T-helper 22 cell (primary cell): ENCODE data around the gene TRERF1.
"Not testable (repeated sequence)": the region's sequence is repeated elsewhere in the genome, so short reads cannot be mapped to it uniquely, and the experiment has no call there.

Experiments
- DNase-seq: peaks from one replicate; pipeline ENCODE4 v3.0.0-alpha.2; 2020; ENCODE audit warnings: low read depth

TRERF1 gene

DNA sequence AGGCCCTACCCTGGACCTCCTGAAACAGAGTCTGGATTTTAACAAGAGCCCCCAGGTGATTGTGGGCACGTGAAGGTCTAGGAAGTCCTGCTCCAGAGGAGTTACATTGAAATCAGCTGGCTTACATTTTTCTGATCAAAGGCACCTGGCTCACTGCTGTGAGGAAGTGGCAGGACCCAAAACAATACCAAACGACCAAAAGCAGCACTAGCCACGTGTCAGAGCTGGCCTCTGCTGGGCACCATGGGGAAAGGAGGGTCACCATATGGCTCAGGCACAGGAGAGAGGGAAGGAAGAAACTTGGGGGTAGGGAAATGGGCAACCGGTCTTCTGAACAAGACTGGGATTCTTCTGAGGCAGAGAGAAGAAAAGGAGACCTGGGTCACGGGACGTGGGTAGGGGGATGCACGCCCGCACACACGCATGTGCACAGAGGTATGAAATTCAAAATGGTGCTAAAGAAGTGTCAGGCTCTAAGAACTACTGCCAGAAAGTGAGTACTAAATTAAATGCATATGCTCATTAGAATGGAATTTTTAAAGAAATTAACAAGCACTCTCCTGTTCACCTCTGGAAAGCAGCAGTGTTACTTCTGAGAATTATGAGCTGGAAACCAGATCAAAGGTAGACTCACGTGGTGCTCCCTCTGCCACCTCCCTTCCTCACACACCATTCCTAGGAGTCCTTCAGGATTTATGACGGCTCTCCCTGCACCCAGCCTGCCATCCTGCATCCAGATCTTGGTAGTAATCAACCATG, 113.6 kb downstream of the TRERF1 start:
- DNase-seq = no peak

DNA sequence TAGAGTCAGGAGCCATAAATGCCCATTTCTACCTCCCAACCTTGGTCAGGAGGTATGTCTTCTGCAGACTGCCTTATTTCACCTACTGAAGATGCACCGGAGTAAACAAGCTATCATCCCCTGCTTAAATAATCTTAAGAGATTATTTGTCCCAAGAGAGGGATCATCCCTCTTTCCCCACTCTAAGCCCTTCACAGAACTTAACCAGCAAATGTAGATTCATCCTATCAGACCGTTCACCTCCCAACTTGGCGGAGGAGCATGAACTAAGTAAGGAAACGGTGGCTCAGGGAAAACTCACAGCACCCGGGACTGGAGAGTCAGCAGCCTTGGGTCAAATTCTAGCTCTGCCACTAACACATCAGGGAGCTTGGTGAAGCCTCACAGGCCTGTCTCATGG, 115.3 kb downstream of the TRERF1 start:
- no peak for DNase-seq

DNA sequence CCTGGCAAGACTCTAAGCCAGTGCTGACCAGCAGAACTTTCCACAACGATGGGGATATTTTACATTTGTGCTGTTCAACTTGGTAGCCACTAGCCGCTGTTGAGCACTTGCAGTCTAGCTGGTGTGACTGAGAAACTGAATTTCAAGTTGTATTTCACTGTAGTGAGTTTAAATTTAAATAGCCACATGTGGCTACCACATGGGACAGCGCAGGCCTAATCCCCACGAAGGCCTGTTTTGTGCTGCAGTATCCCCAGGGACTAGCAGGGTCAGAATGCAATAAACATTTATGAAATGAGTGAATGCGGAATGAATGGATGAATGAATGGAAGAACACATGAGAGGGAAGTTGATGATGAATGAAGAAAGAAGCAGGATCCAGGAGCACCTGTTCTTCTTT, 115.8 kb downstream of the TRERF1 start:
- no peak for DNase-seq

DNA sequence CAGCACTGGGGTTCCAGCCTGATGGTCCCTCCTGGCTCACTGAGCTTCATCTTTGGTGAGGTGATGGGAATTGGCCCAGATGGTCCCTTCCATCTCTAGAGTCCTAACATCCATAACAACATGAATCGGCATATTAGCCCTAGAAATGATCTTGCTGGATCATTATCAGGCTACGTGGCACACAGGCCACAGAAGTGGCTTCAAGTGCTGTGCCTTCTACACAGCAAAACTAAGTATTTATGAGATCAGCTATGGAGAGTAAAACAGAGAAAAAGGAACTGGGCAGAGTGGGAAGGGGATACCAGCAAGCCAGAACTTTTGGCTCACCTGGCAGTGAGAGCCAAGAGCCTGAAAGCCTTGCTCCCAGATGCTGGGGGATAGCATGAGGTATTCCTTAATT, 116.9 kb downstream of the TRERF1 start:
- DNase-seq = no peak

DNA sequence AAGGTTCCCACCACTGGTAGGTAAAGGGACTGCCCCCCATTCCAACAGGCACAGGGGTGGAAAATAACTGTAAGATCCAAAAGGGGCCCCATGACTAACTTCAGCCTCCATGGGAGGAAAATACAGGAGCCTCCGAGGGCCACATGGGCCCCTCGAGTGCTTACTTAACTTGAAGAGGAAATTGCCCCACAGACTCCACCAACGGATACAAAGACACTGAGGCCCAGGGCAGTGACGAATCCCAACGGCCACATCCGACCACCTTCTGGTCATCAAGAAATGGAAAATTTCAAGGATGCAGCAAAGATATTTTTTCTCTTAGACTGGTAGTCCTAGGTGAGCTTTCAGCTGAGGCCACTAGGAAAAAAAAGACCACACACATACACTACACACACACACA, 118.1 kb downstream of the TRERF1 start:
- no peak for DNase-seq

DNA sequence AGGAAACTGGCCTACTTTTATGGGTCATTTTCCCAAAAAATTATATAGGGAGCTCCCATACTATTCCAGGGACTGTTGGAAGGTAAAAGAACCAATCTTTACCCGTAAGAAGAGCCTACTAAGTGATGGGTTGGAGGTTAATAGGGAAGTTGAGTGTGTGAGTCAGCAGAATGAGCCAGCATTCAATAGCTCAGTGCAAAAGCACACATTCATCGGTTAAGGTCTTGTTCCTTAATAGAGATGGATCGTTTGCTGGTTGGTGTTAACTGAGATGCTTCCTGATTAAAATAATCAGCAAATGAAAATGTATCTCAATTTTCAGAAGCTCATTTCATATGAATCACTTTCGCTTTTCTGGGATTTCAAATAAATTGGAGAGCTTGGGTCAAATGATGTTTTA, 118.8 kb downstream of the TRERF1 start:
- DNase-seq = no peak

DNA sequence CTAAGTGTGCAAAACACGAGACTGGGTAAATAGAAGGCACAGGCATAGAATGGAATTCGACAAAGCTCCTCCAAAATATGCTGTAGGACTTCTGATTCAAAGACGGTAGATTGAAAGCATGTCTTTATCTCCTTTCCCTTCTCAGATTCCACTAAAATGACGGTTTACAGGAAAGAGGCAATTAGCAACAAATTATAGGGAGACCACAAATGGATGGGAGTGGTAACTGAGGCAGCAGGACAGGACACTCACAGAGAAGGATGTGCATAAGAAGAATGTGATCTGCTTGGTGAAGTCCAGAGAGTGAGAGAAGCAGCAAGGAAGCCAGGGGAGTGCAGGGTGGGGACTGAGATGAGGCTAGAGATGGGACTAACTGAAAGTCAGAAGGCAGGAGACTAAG, 120.7 kb downstream of the TRERF1 start:
- no peak for DNase-seq

DNA sequence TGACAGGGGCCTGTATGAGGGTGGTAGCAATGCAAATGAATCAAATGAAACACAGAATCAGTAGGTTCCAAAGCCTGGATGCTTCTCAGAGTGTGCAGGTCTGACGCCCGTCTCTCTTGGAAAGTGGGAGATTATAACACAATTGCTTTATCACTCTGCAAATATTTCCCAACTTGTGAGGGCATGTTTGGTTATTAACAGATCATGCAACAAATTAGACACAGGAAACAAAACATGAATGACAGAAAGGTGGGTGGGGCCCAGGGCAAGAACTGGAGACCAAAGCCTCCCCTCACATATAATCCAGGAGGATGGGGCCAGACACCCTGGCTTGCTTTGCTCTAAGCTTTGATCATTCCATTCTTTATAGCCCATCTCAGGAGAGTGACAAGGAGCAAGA, 125.5 kb downstream of the TRERF1 start:
- no peak for DNase-seq

DNA sequence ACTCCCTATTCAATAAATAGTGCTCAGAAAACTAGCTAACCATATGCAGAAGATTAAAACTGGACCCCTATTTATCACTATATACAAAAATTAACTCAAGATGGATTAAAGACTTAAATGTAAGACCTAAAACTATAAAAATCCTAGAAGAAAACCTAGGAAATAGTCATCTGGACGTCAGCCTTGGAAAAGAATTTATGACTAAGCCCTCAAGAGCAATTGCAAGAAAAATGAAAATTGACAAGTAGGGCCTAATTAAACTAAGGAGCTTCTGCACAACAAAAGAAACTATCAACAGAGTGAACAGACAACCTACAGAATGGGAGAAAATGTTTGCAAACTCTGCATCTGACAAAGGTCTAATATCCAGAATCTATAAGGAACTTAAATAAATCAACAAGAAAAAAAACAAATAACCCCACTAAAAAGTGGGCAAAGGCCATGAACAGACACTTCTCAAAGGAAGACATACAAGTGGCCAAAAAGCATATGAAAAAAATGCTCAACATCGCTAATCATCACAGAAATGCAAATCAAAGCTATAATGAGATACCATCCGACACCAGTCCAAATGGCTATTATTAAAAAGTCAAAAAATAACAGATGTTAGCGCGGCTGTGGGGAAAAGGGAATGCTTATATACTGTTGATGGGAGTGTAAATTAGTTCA, 126.9 kb downstream of the TRERF1 start:
- not testable (repeated sequence) for DNase-seq

DNA sequence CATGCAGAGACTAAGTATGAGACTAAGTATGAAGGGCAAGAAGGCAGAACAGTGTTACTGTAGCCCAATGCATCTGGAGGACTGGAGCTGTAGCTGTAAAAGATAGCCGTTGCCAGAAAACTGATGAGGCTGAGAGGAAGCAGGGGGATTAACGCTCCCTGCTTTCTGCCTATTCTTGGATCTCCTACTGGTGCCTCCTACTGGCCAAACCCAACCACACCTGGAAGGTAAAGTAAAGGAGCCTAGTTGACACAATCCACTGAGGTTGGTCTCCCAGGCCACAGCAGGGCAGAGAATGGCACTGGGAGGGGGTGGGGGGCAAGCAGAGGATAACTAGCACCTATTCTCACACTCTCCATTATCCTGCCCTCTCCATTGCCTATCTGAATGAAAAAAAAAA, 129.1 kb downstream of the TRERF1 start:
- DNase-seq = no peak

DNA sequence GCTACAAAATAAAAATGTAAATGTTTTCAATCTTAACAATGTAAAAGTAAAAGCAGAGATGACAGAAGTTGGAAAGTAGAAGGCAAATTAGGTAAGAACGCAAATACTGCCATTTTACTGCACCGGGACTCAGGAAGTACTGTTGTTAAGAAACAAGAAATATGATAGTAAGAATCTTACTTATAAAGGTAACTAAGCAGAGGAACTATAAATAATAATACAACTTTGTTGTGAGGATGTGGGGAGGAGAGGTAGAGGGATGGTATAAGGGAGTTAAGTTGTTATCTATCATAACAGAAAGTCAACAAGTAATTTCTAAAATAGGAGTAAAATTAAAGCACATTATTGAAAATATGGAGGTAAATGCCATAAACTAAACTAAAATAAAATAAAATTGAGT, 129.8 kb downstream of the TRERF1 start:
- DNase-seq = no peak

DNA sequence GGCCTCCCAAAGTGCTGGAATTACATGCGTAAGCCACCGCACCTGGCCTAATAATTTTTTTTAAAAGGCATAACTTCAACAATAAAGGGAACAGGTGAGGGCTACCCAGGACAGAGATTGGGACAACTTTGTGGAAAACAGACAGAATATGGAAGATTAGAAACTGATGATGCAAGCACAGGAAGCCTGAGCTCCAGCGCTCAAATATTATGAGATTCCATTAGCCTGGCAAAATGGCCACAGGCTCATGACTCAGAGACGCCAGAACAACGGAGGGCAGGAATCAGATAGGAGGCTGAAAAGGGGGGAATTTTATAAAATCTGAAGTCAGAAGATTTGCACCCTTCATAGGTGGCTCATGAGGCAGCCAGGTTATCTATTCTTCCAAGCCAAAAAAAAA, 131.0 kb downstream of the TRERF1 start:
- no peak for DNase-seq

DNA sequence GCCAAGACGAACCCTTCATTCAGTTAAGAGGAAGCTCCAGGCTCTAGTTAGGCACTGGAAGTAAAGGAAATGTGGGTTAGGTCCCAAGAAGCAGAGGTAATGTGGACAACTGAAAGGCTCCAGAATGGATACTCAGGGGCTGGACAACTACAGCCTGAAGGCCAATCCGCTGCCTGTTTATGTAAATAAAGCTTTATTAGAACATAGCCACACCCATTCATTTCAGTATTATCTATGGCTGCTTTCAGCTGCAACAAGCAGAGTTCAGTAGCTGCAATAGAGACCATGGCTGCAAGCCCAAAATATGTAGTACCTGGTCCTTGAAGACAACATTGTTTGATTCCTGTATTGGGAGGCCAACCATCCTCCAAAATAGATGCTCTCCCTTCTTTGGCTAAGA, 133.2 kb downstream of the TRERF1 start:
- DNase-seq = no peak

DNA sequence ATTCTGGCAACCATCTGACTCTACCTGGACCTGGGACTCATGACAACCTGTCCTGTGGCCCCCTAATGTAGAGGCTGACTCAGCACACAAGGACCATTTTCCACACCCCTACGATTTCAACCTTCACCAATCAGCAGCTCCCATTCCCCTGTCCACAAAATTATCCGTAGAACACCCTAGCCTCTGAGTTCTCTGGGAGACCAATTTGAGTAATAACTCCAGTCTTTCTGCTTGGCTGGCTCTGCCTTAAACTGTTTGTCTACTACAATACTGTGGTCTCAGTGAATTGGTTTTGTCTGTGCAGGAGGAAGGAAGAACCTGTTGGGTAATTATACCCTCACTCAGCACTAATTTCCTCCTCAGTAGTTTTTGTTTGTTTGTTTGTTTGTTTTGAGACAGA, 134.7 kb downstream of the TRERF1 start:
- DNase-seq = no peak

DNA sequence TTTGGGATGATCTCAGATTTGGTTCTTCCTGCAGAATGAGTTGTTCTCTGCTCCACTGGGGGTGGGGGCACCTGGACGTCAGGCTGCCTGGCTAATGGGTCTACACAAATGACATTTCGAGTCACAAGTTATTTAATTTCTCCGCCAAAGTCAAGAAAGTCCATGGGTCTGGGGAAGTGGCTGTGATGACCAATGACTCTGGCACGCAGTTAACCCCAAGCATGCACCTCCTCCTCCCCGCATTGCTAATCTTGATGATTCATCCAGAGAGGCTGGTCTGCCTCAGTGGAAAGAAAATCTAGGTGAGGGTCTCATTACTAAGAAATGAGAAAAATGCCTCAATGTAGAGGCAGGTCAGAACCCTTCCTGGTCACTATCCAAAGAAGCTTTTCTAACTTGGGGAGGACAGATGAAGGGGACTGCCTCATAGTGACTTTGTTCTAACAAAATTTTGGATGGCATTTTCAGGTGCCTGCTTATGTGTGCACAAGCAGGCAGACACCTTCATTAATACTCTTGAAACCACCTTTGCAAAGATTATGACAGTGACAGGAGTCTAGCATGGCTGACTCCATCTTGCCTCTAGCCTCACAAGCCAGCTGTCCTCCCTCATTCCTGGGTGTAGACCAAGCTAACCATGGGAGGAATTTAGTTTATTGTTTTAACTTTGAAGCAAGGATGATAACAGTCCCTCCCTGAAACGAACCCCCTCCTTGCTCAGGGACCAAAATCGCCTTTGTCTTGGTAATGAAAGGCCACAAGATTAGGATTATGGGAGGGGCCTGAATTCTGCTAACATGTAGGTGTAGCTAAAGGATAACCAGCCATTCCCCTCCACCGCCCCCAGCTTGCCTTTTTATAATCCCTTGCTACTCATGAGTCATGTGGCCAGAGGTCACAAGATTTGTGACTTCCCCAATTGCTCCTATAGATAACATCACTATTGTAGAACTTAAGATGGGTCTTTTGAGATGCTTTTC, 135.4 kb downstream of the TRERF1 start:
- peak; percentile 8 for DNase-seq

DNA sequence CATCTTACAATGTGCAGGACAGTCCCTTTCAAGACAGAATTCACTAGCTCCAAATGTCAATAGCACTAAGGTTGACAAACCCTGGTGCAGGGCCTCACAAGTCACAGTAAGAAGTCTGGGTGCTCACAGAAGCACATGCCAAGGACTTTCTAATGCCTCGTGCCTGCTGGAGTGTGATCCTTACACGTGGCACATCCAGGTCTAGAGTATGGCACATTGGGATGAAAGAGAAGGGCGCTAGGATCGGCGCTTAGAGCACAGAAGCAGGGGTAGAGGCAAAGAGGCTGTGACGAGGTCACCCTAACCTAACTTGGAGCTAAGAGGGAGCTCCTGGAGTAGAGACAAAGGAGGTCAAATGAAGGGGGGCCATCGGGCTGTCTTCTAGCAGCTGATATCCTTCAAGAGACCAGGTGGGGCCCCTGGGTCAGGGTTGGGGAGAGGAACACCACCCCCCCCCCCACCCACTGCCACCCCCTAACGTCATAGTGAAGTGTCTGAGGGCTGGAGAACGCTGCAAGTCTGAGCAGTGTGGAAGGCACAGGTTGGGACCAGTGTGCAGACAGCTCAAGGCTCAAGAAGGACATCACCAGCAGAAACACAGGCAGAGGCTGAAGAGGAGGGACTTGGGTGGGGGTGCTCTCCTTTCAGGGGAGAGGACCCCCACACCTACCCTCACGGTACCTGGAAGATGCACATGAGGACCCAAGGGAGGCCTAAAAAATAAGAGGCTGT, 136.3 kb downstream of the TRERF1 start:
- DNase-seq = no peak

DNA sequence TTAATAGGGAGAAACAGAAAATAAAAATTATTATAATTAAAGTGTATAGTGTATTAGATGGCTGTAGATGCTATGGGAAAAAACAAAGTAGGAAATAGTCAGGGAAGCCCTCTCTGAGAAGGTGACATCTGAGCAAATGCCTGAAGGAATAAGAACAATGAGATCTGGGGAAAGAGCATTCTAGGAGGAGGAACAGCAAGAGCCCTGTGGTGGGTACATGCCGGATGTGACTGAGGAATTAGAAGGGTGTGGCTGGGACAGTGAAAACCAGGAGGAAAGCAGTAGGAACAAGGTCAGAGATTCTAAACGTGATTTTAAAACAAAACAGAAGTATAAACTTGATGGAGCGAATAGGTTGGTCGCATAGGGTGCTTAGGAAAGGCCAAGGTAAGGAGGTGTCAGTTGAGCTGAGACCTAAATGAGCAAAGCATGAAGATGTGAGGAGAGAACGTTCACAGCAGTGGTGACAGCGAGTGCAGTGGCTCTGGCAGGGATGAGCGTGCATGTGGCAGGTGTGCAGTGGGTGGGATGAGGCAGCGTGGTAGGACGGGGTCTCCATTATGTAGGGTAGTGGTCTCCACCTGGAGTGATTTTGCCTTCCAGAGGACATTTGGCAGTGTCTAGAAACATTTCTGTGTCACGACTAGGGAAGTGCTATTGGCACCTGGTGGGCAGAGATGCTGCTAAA, 137.0 kb downstream of the TRERF1 start:
- no peak for DNase-seq

DNA sequence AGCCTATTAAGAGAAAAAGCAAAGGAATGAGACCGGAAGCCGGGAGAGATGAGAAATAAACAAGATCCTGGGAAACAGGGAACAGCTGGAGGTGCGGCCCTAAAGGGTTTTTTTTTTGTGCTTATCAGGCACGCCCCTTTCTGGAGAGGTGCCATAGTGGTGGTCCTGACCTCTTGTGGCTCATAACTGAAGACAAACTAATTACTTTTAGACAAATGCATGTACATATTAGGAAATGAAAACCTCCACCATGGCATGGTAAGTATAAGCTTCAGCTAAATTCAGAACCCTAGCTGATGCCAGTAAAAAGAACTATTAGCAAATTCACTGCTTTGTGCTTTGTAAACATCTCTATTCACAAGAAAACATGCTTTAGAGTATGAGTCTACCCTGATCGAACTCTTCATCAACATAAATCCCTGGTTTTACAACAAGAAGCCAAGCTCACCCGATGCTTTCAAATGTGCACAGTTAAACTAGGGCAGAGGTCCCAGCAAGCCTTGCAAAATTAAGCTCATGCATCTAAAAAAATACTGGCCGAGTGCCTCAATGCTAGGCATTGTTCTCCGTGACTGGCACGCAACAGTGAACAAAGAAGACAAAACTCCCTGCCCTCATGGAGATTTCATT, 137.7 kb downstream of the TRERF1 start:
- DNase-seq = no peak

DNA sequence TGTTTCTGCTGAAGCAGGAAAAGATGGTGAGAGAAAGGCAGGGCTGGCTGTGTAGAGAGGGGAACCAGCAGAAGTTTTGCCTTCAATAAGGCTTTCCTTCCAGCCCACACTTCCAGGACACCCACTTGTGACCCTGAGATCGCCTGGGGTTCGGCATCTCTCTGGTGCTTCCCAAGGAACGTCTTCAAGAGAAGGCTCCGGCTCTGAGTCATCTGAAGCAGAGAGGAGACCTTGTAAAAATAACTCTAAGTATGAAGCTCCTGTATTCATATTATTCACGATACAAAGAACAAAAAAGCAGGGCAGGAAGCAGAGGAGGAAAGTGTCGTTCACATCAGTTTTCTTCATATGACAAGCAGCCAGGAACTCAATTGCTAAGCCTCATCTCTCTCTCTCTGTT, 138.7 kb downstream of the TRERF1 start:
- no peak for DNase-seq

DNA sequence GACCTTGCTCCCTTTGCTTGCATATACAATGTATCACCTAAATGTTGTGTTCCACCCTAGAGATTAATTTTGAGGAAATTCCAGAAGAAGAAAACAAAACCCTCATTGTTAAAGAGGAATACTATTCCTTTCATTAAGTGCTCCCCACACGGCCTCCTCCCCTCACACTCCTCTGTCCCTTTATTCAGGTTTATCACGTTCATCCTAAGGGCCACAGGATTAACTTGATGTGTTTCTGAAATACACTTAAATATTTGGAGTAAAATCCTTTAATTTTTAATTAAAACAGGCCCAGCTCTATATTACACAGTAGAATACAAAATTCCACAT, 144.6 kb downstream of the TRERF1 start:
- DNase-seq = no peak
